ENCODE data around the gene PRRT1B. TPM values are rescaled to one million over a fixed set of nuclear protein-coding genes. Genes with fewer than 3 reads are reported as not detected.
"Not testable (repeated sequence)": the region's sequence is repeated elsewhere in the genome, so short reads cannot be mapped to it uniquely, and the experiment has no call there.

PRRT1B gene
- total and polyA plus RNA-seq, 8 donors = 2.3 to 5.0 (median 3.2) TPM

GRCh38 chr9:131505012-131505411 lies 40.3 kb upstream of the PRRT1B start:
- peaks cover 0 to 5% (median 3%) of the 10 kb centered on the region in 3 donors for H3K36me3 ChIP-seq
- no peaks in the 10 kb centered on the region for H3K27me3 ChIP-seq
- H3K4me1 ChIP-seq = peaks cover 0 to 7% (median 5%) of the 10 kb centered on the region in 3 donors
- DNase-seq (no peak), FAIRE-seq (no peak), ATAC-seq (no peak)
- 88 to 90% methylated on average over 8 of the region's 8 CpGs for WGBS, 2 donors
- TF ChIP-seq, protein P1, sequence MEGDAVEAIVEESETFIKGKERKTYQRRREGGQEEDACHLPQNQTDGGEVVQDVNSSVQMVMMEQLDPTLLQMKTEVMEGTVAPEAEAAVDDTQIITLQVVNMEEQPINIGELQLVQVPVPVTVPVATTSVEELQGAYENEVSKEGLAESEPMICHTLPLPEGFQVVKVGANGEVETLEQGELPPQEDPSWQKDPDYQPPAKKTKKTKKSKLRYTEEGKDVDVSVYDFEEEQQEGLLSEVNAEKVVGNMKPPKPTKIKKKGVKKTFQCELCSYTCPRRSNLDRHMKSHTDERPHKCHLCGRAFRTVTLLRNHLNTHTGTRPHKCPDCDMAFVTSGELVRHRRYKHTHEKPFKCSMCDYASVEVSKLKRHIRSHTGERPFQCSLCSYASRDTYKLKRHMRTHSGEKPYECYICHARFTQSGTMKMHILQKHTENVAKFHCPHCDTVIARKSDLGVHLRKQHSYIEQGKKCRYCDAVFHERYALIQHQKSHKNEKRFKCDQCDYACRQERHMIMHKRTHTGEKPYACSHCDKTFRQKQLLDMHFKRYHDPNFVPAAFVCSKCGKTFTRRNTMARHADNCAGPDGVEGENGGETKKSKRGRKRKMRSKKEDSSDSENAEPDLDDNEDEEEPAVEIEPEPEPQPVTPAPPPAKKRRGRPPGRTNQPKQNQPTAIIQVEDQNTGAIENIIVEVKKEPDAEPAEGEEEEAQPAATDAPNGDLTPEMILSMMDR (IDR thresholded peaks at IDR 0.05) = no peak
- no peak overlapping the region for H3K4me3 ChIP-seq
- intact Hi-C loops (cut with DNase I) = no loop called here
- no peaks in the 10 kb centered on the region for H3K9me3 ChIP-seq
- no peak overlapping the region for H3K27ac ChIP-seq

- peaks cover 0 to 45% (median 5%) of the 10 kb centered on the region in 3 donors for H3K36me3 ChIP-seq
These were observed 33.9 kb upstream of the PRRT1B start for GRCh38 chr9:131511416-131511815.

GRCh38 chr9:131511880-131512279 lies 33.4 kb upstream of the PRRT1B start:
- intact Hi-C loops (cut with DNase I) = no loop called here
- TF ChIP-seq, protein P1 (IDR thresholded peaks at IDR 0.05) = no peak
- FAIRE-seq (no peak), ATAC-seq (no peak), DNase-seq (no peak)
- H3K4me1 ChIP-seq = no peaks in the 10 kb centered on the region
- no peaks in the 10 kb centered on the region for H3K9me3 ChIP-seq
- no peak overlapping the region for H3K27ac ChIP-seq
- H3K36me3 ChIP-seq = peaks cover 0 to 49% (median 5%) of the 10 kb centered on the region in 3 donors
- 87 to 88% methylated on average over 6 of the region's 6 CpGs for WGBS, 2 donors
- no peak overlapping the region for H3K4me3 ChIP-seq
- no peaks in the 10 kb centered on the region for H3K27me3 ChIP-seq

More at GRCh38 chr9:131511416-131511815, 33.9 kb upstream of the PRRT1B start:
- FAIRE-seq (no peak), DNase-seq (no peak), ATAC-seq (no peak)
- intact Hi-C loops (cut with DNase I) = no loop called here
- H3K27ac ChIP-seq = no peak overlapping the region
- WGBS, 2 donors = 64 to 69% methylated on average over 7 of the region's 7 CpGs
- H3K4me3 ChIP-seq = no peak overlapping the region
- no peaks in the 10 kb centered on the region for H3K4me1 ChIP-seq
- H3K9me3 ChIP-seq = no peaks in the 10 kb centered on the region
- no peaks in the 10 kb centered on the region for H3K27me3 ChIP-seq
- TF ChIP-seq, protein P1 (IDR thresholded peaks at IDR 0.05) = no peak

GRCh38 chr9:131513177-131513576 lies 32.1 kb upstream of the PRRT1B start:
- 93 to 96% methylated on average over 15 of the region's 15 CpGs for WGBS, 2 donors
- TF ChIP-seq, protein P1 (IDR thresholded peaks at IDR 0.05) = no peak
- Histone ChIP-seq H3K9me3 (no peaks in the 10 kb centered on the region), H3K36me3 (peaks cover 1 to 53% (median 5%) of the 10 kb centered on the region in 3 donors), H3K4me3 (no peak overlapping the region), H3K27me3 (no peaks in the 10 kb centered on the region), H3K27ac (no peak overlapping the region), H3K4me1 (no peaks in the 10 kb centered on the region)
- DNase-seq (peak in 1 of 6 donors; percentile 33), ATAC-seq (no peak), FAIRE-seq (no peak)
- intact Hi-C loops (cut with DNase I) = no loop called here

DNA sequence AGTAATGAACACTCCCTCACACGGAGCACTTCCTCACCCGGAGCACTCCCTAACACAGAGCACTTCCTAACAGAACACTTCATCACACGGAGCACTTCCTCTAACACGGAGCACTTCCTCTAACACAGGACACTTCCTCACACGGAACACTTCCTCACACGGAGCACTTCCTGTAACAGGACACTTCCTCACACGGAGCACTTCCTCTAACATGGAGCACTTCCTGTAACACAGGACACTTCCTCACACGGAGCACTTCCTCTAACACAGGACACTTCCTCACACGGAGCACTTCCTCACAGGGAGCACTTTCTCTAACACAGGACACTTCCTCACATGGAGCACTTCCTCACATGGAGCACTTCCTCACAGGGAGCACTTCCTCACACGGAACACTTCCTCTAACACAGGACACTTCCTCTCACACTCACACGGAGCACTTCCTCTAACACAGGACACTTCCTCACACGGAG lies 29.7 kb upstream of the PRRT1B start:
- H3K4me3 ChIP-seq; ATAC-seq; H3K9me3 ChIP-seq; intact Hi-C loops (cut with DNase I); H3K4me1 ChIP-seq; FAIRE-seq; H3K27me3 ChIP-seq; H3K27ac ChIP-seq; DNase-seq: not testable (repeated sequence)
- peaks cover 0 to 63% (median 8%) of the 10 kb centered on the region in 3 donors for H3K36me3 ChIP-seq
- 81 to 87% methylated on average over 10 to 12 of the region's 12 CpGs for whole genome bisulfite sequencing, 2 donors
